Measurements from ENCODE around the gene ANO2.

- TF ChIP-seq CTCF (IDR thresholded peaks at IDR 0.05) (no peak), POLR2A (IDR thresholded peaks at IDR 0.05) (no peak), EP300 (IDR thresholded peaks at IDR 0.05) (no peak)
Measured at GRCh38 chr12:5912437-5913334, 32.4 kb downstream of the ANO2 start.

Measured in stomach (tissue), 4 donors.